GM12878 (cell line): ENCODE results near the gene TMEM91. TPM values are rescaled to one million over a fixed set of nuclear protein-coding genes. Genes with fewer than 3 reads are reported as not detected.

Experiments used
- ATAC-seq: fragments of 200-7000 bp; cut with Tn5 transposase; 3 replicates; pipeline ENCODE4 v1.9.1; 2020; ENCODE audit warnings: mild to moderate bottlenecking, moderate library complexity
- Bru-seq: library from RNA; stranded (reverse); fragments of 400-500 nt; gene quantifications from one replicate; lab custom pipeline; 2021; lab: Mats Ljungman, UMichigan
- BruChase-seq, 2 experiments: library from RNA; stranded (reverse); fragments of 400-500 nt; gene quantifications; one replicate each; lab custom pipeline; 2021; lab: Mats Ljungman, UMichigan
- BruUV-seq: library from RNA; stranded (reverse); fragments of 400-500 nt; replicated peaks from 2 replicates; lab custom pipeline; 2021; lab: Mats Ljungman, UMichigan
- CTCF ChIA-PET: fragments of 300-600 bp; sonication (Branson Sonifier 250); formaldehyde crosslinking; extraction: SDS; loops from one replicate; lab custom pipeline; 2021; ENCODE audit warnings: inconsistent platforms; lab: Yijun Ruan, JAX
- POLR2A ChIA-PET: fragments of 350-600 bp; formaldehyde crosslinking; extraction: SDS; loops from one replicate; lab custom pipeline; 2021; ENCODE audit warnings: inconsistent platforms; lab: Charles Lee
- RAD21 ChIA-PET: fragments of 300-600 bp; sonication (Branson Sonifier 250); formaldehyde crosslinking; loops from one replicate; lab custom pipeline; 2023; ENCODE audit warnings: antibody characterized with exemption; ENCODE audit not compliant: unreplicated experiment; lab: Charles Lee
- SMC1A ChIA-PET: fragments of 300-600 bp; sonication (Branson Sonifier 250); formaldehyde crosslinking; loops from one replicate; lab custom pipeline; 2023; ENCODE audit not compliant: unreplicated experiment, uncharacterized antibody; lab: Charles Lee
- DNase-seq: peaks from one replicate; pipeline ENCODE4 v3.0.0-alpha.2; 2011; ENCODE audit warnings: low read depth, low spot score
- FAIRE-seq: peaks from 3 replicates; lab custom pipeline; 2011; peaks lifted over from hg19 to GRCh38; lab: Jason Lieb, UNC
- H2AFZ ChIP-seq: 2 replicates; pipeline ENCODE4 v1.6.0; 2011; ENCODE audit warnings: low read depth, low read length, control low read depth; ENCODE audit not compliant: control insufficient read depth
- H3K27ac ChIP-seq: 2 replicates; pipeline ENCODE4 v1.5.1; 2011; ENCODE audit warnings: control low read depth; ENCODE audit not compliant: control insufficient read depth, insufficient read depth
- H3K27me3 ChIP-seq, 2 experiments: replicated peaks in 1 of 2; 2 replicates each; pipeline versions ENCODE4 v1.6.0 to v1.6.1; 2011; ENCODE audit warnings: low read length in 1 of 2; ENCODE audit not compliant: control insufficient read depth in 2 of 2, insufficient read depth in 2 of 2
- H3K36me3 ChIP-seq, 2 experiments: 2 replicates each; pipeline ENCODE4 v1.5.1; 2011; ENCODE audit warnings: low read length in 1 of 2; ENCODE audit not compliant: control insufficient read depth in 2 of 2, insufficient read depth in 2 of 2
- H3K4me1 ChIP-seq: 2 replicates; pipeline ENCODE4 v1.6.1; 2011; ENCODE audit warnings: mild to moderate bottlenecking, low read length, moderate library complexity, mixed read lengths; ENCODE audit not compliant: control insufficient read depth, insufficient read depth
- H3K4me2 ChIP-seq: 2 replicates; pipeline ENCODE4 v1.6.0; 2011; ENCODE audit warnings: control low read depth; ENCODE audit not compliant: control insufficient read depth, insufficient read depth
- H3K4me3 ChIP-seq: fragments of 200-600 bp; sonication (generic); 2 replicates; pipeline ENCODE4 v1.5.1; 2016
- H3K79me2 ChIP-seq: 2 replicates; pipeline ENCODE4 v1.6.0; 2011; ENCODE audit warnings: low read length; ENCODE audit not compliant: control insufficient read depth, insufficient read depth
- H3K9ac ChIP-seq: 2 replicates; pipeline ENCODE4 v1.8.0; 2011; ENCODE audit warnings: low read length, control low read depth, mixed read lengths; ENCODE audit not compliant: control insufficient read depth, insufficient read depth
- H3K9me3 ChIP-seq: replicated peaks from 3 replicates; pipeline ENCODE4 v1.5.1; 2011; ENCODE audit warnings: mild to moderate bottlenecking, low read length; ENCODE audit not compliant: control insufficient read depth, insufficient read depth
- H4K20me1 ChIP-seq: 2 replicates; pipeline ENCODE4 v1.6.0; 2011; ENCODE audit not compliant: control insufficient read depth, insufficient read depth
- EGR1 ChIP-seq, 2 experiments: IDR thresholded peaks; 1 replicate in 1 of 2; 2 replicates in 1 of 2; pipeline ENCODE4 v1.6.1; 2011 to 2012; ENCODE audit warnings: low read depth in 2 of 2, low read length in 2 of 2, borderline replicate concordance in 1 of 2, mild to moderate bottlenecking in 1 of 2, moderate library complexity in 1 of 2
- KDM1A ChIP-seq: fragments of 200-600 bp; sonication (generic); IDR thresholded peaks from 2 replicates; pipeline ENCODE4 v1.6.1; 2016; ENCODE audit warnings: borderline replicate concordance
- WGBS: methylation state at CpG from one replicate; pipeline ENCODE4 v1.1.6; 2016; ENCODE audit warnings: low lambda C conversion rate; ENCODE audit not compliant: insufficient replicate concordance, insufficient coverage; ENCODE audit errors: missing lambda C conversion rate; 5-methylcytosine and 5-hydroxymethylcytosine counted together
- in situ Hi-C: fragments of 300-500 bp; cut with MboI; formaldehyde crosslinking; loops from 9 replicates; pipeline ENCODE4 v1.14.3; 2018; ENCODE audit warnings: mixed read lengths
- intact Hi-C: fragments of 100-400 bp; cut with micrococcal nuclease; formaldehyde crosslinking; loops from one replicate; pipeline ENCODE4 v1.14.2; 2022; ENCODE audit not compliant: unreplicated experiment
- long read RNA-seq, 2 experiments: library from polyadenylated mRNA; unstranded; transcript quantifications; one replicate each; pipeline ENCODE4 v2.0.0, GENCODE V29; 2019 to 2020
- polyA minus RNA-seq, 3 experiments: library from RNA; depleted of rRNA, polyadenylated mRNA; stranded (reverse); fragments of >200 nt; gene quantifications; 2 replicates each; pipeline ENCODE4 v1.2.3, GENCODE V29; 2011
- polyA plus RNA-seq, 11 experiments: library from polyadenylated mRNA; depleted of rRNA in 4 of 11; unstranded in 6 of 11; stranded (reverse) in 5 of 11; fragments of >200 nt; fragmentation: Nextera tagmentation in 4 of 11; fragmentation: Illumina TruSeq in 1 of 11; extraction: Ambion mirVana in 4 of 11; extraction: Trizol in 1 of 11; gene quantifications; 1 replicate in 1 of 11; 2 replicates in 10 of 11; pipeline versions ENCODE4 v1.2.1 to v1.2.3, GENCODE V29; 2011 to 2016; ENCODE audit warnings: inconsistent platforms in 2 of 11, missing spikeins in 2 of 11, low read depth in 1 of 11
- total RNA-seq, 4 experiments: library from RNA; depleted of rRNA in 3 of 4; stranded (reverse); fragments of >200 nt in 3 of 4; fragmentation: Illumina TruSeq in 1 of 4; extraction: Trizol in 1 of 4; gene quantifications; 2 replicates each; pipeline versions ENCODE4 v1.2.1 to v1.2.3, GENCODE V29; 2013 to 2021

TMEM91 gene
- 9.0 and 12.0 TPM in 2 replicates for total RNA-seq (2013; cell fraction: nucleolus; rRNA removed)
- total RNA-seq (2014; rRNA removed), result 3.2 and 4.4 TPM in 2 replicates
- total RNA-seq (2014; rRNA removed; fragmentation: Illumina TruSeq; extraction: Trizol), result 2.1 and 3.0 TPM in 2 replicates
- total RNA-seq (2021), result 1.8 and 3.1 TPM in 2 replicates
- polyA plus RNA-seq (2011; ENCODE audit: low read depth), result 3.1 TPM
- 1.6 and 2.9 TPM in 2 replicates for polyA plus RNA-seq (2011; rRNA removed)
- 4.0 and 5.1 TPM in 2 replicates for polyA plus RNA-seq (2011; cell fraction: cytosol; rRNA removed)
- polyA plus RNA-seq (2011; cell fraction: nucleus; rRNA removed), result 14.4 and 16.6 TPM in 2 replicates
- polyA plus RNA-seq (2012), result 7.3 and 7.5 TPM in 2 replicates
- polyA plus RNA-seq (2014; fragmentation: Illumina TruSeq; extraction: Trizol), result 1.6 and 2.5 TPM in 2 replicates
- 1 to 10 TPM; 1.6 to 2.1 TPM for polyA plus RNA-seq (2014; fragmentation: Nextera tagmentation; extraction: Ambion mirVana)
- polyA plus RNA-seq (2014; rRNA removed), result 5.2 and 5.5 TPM in 2 replicates
- 1 to 10 TPM; 1.5 to 1.9 TPM for polyA plus RNA-seq (2016; fragmentation: Nextera tagmentation; extraction: Ambion mirVana)
- polyA minus RNA-seq (2011; rRNA and poly(A)+ RNA removed), result 5.2 and 5.3 TPM in 2 replicates
- 2.3 and 3.4 TPM in 2 replicates for polyA minus RNA-seq (2011; cell fraction: cytosol; rRNA and poly(A)+ RNA removed)
- polyA minus RNA-seq (2011; cell fraction: nucleus; rRNA and poly(A)+ RNA removed), result 4.7 and 7.5 TPM in 2 replicates
- Bru-seq, nascent RNA, result percentile 65 among the genes with signal in this experiment
- percentile 74 among the genes with signal in this experiment for BruChase-seq, experiment 1, labeled RNA remaining after a 6-hour chase
- percentile 62 among the genes with signal in this experiment for BruChase-seq, experiment 2, labeled RNA remaining after a 2-hour chase
- long read RNA-seq, experiment 1, result 0 reads
- long read RNA-seq, experiment 2, partial matches to known transcripts, result 0 of 1 reads
- long read RNA-seq, experiment 2, other reads (novel, unspliced or antisense), result 1 of 1 reads

- in situ Hi-C loops, result no loop called here
- DNase-seq (no peak), ATAC-seq (no peak)
- no peaks in the 10 kb centered on the region for H3K27me3 ChIP-seq
- H3K27ac ChIP-seq, result no peak within 1 kb of the TSS
- intact Hi-C loops, result no loop called here
- BruUV-seq, result no TSS peak
- ChIA-PET RAD21 (no interaction called here), CTCF (interaction anchor here (1.6 kb wide), 1 partner anchor 9 kb away, joined by 7 read pairs; no protein-coding TSS in a partner anchor), SMC1A (interaction anchor here (4.8 kb wide), 1 partner anchor 12 kb away, joined by 24 read pairs; the partner anchor contains the start of gene B9D2), POLR2A (interaction anchor here (1.3 kb wide), 1 partner anchor 9 kb away, joined by 11 read pairs; no protein-coding TSS in a partner anchor)
- no peaks in the 10 kb centered on the region for H3K79me2 ChIP-seq
- H4K20me1 ChIP-seq, result no peaks in the 10 kb centered on the region
- H3K9ac ChIP-seq, result peak within 1 kb of the TSS; percentile 41; the same call in 1 of the 2 replicates
- no peaks in the 10 kb centered on the region; a peak in 2 of 4 replicates for H3K36me3 ChIP-seq
- H3K4me1 ChIP-seq, result peaks cover 21% of the 10 kb centered on the region
- H3K4me3 ChIP-seq, result peak within 1 kb of the TSS; percentile 6; the same call in 1 of the 2 replicates
- 0 out of 3 replicates have a peak, but pooled peaks of 1 of the 2 experiments have one; percentile 56 for TF ChIP-seq EGR1 (IDR thresholded peaks at IDR 0.05; ENCODE audit: borderline replicate concordance in 1 of 2, low read depth in 2 of 2, low read length in 2 of 2)
- TF ChIP-seq KDM1A, result no peak
- TF ChIP-seq, all 136 proteins: peak for 1
- Histone ChIP-seq H2AFZ (peak within 1 kb of the TSS; percentile 52), H3K4me2 (peak within 1 kb of the TSS; percentile 73), H3K9me3 (no peaks in the 10 kb centered on the region)
- no peak for FAIRE-seq
- WGBS, result 72% methylated on average over 35 of the region's 47 CpGs
Observed at GRCh38 chr19:41376241-41376997, at the start of gene TMEM91. TMEM91 (plus strand) TSS chr19:41376533; CDS start chr19:41378310, 1,777 bp downstream.
